HL-60 (cell line): ENCODE measurements around the gene EMD.
A peak's percentile ranks its signal among the peaks of the same experiment; 100 is the strongest.

ENCODE experiments used
- CTCF ChIP-seq: IDR thresholded peaks from one replicate; pipeline ENCODE4 v1.5.1; 2011; ENCODE audit warnings: low read length, control low read depth, inconsistent platforms; ENCODE audit not compliant: insufficient read depth
- GABPA ChIP-seq: IDR thresholded peaks from 2 replicates; pipeline ENCODE4 v1.6.1; 2012; ENCODE audit warnings: low read depth
- POLR2AphosphoS5 ChIP-seq: IDR thresholded peaks from 2 replicates; pipeline ENCODE4 v1.6.1; 2012; ENCODE audit warnings: low read depth
- REST ChIP-seq: IDR thresholded peaks from 2 replicates; pipeline ENCODE4 v1.6.1; 2012; ENCODE audit warnings: low read depth; ENCODE audit not compliant: insufficient replicate concordance
- SPI1 ChIP-seq: IDR thresholded peaks from 2 replicates; pipeline ENCODE4 v1.6.1; 2012; ENCODE audit warnings: low read depth, mild to moderate bottlenecking, borderline replicate concordance

- TF ChIP-seq REST (peak; percentile 73), CTCF (no peak), POLR2AphosphoS5 (peak; percentile 99), SPI1 (no peak), GABPA (no peak)
These were observed 19.0 kb downstream of the EMD start, which contains the start of gene RPL10 for GRCh38 chrX:154397888-154398667.
